Ureter (tissue), 1 donor: ENCODE data around the gene KCNE3. TPM values are rescaled to one million over a fixed set of nuclear protein-coding genes. Genes with fewer than 3 reads are reported as not detected.
A peak's percentile ranks its signal among the peaks of the same experiment; 100 is the strongest.

Experiments used
- DNase-seq: peaks from one replicate; pipeline ENCODE4 v3.0.0-alpha.2; 2020; ENCODE audit warnings: low spot score
- total RNA-seq: library from RNA; stranded (reverse); gene quantifications from one replicate; pipeline ENCODE4 v1.2.4, GENCODE V29; 2023
- donor health status: DM: yes; HTN: yes; CAD: no.

Gene KCNE3
- total RNA-seq, 1 donor from 2014 or later = 5.9 TPM

DNA sequence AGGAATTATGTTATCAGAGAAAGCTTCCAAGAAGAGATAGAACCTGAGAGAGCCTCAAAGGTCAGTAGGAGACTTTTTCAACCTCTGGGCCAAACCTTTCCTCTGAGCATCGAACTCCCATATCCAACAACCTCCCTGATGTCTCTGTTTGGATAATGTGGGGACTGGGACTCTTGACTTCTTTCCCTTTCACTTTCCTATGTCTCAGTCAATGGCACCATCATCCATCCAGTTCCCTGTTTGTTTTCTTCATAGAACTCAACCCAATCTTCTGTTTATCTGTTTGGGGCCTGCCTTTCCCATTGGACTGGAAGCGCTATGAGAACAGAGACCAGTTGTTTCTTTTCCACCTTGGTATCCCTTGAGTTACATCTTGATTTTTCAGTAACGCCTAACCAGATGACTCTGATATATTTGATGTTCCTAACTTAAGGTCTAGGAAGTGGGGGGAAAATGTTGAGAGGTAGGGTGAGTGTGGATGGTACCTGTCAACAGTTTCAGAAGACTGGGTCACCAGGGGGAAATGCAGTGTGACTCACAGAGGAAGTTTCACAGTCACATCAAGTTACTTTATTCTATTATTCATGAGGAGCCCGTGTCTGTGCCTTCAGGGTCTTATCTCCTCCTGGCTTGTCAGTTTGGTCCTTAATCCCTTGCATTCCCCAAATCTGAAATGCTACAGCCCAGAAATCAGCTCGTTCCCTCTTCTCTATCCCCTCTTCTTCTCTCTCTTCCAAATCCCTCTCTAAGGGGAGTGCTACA is 4.5 kb upstream of the KCNE3 start:
- DNase-seq = no peak

DNA sequence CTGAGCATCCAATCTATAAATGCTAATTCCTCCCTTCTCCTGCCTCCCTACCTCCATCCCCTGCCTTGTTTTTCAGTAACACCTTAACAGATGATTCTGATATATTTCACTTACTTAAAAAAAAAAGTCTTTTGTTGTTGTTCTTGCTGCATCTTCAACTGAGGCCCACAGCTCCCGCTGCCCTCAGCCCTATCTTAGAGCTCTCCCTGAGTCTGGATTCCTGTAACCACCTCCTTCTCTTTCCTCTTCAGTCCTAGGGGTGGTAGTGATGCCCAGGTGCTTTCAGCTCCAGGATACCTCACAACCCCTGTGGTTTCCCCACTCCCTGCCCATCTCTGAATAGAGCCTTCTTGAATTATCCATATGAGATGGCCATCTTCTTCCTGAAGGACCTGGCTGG is 3.7 kb upstream of the KCNE3 start:
- DNase-seq = no peak

DNA sequence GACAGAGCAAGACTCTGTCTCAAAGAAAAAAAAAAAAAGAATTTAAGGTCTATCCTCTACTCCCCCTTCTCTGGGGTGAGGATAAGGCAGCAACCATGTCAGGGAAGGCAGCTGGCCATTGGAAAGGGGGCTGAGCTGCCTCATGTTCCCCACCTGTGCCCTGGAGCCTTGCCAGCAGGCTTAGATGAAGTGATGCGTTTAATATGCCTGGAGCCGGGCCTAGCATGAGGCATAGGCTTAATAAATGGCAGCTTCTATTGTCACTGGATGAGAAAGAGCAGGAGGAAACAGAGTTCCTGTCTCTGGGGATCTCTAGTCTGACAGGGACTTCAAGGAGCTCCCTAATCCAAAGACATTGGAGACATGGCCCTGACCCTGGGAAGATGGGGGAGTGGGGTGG is 3.2 kb upstream of the KCNE3 start:
- no peak for DNase-seq

DNA sequence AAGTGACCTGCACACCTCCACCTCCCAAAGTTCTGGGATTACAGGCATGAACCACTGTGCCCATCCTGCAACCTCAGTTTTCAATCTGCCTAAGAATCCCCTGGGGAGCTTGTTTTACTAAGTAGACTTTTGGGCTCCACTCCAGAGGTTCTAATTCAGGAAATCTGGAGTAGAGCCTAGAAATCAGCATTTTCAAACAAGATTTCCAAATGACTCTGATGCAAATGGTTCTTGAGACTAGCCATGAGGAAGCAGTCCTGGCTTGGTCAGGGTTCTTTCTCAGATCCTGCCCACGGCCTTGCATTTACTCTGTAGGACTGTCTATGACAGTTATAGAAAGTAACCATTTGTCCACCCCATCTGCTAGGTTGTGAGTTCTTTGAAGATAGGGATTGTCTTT is 1.6 kb upstream of the KCNE3 start:
- no peak for DNase-seq

DNA sequence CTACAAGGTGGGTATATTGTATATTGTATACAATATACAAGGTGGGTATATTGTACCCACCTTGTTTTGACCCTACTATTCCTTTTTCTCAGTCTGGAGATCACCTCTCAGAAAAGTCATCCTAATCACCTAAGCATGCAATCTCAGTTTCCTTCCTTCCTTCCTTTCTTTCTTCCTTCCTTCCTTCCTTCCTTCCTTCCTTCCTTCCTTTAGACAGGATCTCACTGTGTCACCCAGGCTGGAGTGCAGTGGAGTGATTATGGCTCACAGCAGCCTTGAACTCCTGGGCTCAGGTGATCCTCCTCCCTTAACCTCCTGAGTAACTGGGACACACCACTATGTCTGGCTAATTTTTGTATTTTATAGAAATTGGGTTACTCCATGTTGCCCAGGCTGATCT is 1.2 kb upstream of the KCNE3 start:
- no peak for DNase-seq

DNA sequence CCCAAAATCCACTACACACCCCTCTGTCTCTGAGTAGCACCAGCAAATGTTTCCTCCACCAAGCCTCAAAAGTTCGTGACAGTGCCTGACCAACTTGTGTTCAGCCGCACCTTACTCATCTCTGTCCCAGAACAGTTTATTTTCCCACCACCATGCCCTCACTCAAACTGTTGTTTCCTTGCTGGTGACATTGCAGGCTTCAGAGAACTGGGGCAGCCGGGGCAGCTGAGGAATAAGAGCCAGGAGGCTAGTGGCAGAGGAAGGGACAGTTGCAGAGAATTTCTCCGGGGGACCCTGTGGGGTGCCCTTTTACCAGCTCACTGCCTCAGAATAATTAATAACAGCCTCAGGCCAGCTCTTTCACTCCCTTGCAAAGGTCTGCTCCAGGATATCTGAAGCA is 709 bp upstream of the KCNE3 start:
- DNase-seq = no peak

DNA sequence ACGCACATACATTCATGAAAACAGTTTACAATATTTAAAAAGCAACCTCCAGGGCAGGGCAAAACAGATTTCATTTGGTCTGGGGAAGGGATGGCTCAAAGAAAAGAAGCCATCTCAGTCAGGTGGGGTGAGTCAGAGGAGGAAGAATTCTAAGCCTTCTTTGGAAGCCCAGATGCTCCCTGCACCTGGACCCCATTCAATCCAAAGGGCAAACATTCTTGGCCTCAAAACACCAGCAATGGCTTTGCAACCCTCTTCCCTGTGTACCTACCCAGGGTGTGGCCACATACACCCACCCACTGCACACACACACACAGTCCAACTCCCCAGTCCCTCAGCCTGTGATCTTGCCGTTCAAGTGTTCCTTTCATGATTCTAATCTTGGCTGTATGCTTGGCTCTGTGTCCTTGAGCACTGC is 2.0 kb downstream of the KCNE3 start:
- no peak for DNase-seq

DNA sequence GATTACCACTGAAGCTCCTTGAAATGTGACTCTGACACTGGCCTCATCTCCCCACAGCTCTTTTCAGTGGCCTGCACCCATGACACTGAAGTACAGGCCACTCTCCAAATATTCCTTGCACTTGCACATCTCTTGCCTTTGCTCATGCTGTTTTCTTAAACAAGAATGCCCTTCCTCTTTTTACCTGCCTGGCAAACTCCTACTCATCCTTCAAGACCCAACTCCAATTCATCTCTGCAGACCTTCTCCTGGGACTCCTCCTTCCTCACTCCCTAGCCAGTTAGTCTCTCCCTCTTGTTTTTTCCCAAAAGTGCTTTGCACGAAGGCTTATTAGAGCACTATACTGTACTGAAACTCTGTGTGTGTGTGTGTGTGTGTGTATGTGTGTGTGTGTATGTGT is 2.6 kb downstream of the KCNE3 start:
- no peak for DNase-seq

DNA sequence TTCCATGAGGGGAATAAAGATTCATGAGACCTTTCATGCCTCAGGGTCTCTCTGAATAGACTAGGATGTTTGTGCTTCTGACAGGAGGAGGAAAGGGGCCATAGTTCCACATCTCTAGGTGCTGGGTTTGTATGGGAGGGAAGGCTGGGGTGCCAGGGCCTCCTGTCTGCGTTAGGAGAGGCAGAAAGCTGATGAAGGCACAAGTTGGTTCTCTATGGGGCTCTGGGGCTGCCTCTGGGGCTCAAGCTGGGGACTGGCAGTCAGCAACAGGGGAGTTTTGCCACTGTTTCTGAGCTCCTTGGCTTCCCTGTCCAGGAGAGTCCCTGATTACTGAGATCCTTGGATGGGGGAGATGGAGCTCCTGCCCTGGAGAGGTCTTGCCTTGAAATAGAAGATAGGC is 4.1 kb downstream of the KCNE3 start:
- DNase-seq = no peak

DNA sequence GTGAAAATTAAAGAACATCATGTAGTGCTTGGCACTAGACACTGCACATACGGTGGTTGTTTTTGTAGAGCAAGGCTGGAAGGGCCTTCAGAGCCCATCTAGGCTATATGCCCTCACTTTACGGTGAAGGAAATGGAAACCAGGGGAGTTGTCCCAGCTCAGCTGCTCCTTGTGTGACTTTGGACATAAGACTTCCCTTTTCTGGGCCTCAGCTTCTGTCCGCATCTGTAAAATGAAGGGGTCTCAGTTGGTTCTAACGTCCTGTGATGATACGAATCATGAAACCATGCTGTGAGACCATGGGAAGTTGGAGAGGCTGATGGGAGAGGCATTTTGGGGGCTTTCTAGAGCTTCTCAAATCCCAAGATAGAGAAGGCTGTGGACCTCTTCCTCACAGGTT is 4.7 kb downstream of the KCNE3 start:
- no peak for DNase-seq

DNA sequence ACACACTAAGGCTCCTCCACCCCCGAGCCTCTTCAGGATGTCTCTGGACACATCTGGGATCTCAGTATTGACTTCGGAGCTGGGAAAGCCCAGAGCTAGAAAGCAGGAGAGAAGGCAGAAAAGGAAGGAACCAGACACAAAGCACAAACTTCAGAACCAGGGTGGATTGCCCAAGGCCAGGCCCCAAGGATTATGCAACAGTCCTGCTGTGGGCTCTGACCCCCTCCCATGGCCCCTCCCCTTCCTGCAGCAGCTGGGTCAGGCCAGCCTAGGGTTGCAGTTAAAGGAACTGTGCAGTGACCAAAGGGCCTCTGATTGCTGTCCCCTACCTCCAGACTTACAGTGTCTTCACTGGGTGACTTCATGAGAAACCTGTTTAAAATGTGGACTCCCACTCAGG is 5.3 kb downstream of the KCNE3 start:
- DNase-seq = peak; percentile 80

DNA sequence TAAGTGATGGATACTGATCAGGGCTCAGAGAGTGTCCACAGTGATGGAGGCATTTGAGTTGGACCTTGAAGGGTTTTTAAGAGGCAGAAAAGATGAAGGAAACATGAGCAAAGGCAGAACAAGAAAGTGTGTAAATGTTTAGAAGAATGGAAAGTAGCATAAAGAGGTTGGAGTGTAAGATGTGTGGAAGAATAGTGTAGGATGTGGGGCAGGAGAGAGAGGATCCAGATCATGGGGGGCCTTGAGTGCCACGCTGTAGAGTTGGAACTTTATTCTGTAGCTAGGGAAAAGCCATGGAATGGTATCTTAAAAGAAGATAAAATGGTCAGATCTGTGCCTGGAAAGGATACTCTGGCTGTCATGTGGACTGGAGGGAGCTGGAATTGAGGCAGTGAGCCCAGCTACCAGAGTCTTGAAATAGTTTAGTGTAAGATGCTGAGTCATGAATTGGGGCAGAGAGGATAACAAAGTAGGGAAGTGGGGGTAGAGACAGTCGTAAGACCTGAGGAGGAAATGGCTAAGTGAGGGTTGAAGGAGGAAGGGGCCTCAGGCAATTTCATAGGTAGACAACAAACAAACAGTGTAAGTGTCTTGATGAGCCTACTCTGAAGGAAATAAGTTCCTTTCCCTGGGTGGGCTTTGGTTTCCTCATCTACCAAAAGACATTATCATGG is 6.7 kb downstream of the KCNE3 start:
- DNase-seq = no peak

DNA sequence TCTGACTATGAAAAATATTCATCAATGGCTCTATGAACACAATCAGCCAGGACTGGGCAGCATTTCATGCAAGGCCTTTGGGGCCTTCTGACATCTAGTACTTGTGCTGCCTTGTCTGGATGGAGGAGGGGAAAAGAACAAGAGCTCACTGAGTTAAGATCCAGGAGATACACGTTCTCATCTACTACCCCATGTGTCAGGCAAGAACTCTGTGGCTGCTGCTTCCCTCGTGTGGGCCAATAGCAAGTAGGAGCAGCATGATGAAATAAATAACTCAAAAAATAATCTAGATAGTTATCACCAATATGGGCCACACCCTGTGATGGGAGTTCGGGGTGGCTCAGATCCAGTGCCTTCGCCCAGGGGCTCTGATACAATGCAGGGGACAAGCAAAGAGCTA is 7.3 kb downstream of the KCNE3 start:
- no peak for DNase-seq

DNA sequence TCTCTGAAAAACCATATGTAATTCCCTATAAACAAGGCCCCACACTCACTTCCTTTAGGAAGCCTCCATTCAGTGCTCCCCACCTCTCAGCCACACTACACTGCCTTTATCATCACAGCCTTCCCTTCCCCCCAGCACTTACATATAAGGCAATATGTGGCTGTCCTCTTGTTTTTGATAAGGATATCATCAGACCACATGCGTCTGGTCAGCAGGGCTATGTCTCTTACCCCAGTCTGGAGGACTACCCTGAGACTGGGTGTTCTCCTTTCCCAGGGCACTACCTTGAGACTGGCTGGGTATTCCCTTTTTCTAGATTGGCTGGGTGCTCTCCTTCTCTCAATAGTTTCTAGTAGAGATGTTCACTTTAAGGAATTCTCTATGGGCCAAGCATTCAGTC is 7.8 kb downstream of the KCNE3 start:
- DNase-seq = no peak

DNA sequence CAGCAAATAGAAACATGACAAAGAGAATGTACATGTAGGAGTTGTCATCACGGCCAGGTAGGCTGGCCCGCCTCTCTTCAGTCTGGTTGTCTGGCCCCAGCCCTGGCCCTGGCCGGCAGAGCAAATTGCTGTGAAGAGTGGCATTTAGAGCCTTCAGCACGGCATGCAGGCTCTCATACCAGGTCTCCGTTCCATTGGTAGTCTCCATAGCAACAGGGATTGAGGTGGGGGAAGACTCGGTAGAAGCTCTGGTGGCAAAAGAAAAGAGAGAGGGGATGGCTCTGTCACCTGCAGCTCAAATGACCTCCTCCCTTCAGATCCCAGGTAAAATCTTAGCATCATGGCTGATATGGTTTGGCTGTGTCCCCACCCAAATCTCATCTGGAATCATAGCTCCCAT is 10.0 kb downstream of the KCNE3 start:
- DNase-seq = no peak

DNA sequence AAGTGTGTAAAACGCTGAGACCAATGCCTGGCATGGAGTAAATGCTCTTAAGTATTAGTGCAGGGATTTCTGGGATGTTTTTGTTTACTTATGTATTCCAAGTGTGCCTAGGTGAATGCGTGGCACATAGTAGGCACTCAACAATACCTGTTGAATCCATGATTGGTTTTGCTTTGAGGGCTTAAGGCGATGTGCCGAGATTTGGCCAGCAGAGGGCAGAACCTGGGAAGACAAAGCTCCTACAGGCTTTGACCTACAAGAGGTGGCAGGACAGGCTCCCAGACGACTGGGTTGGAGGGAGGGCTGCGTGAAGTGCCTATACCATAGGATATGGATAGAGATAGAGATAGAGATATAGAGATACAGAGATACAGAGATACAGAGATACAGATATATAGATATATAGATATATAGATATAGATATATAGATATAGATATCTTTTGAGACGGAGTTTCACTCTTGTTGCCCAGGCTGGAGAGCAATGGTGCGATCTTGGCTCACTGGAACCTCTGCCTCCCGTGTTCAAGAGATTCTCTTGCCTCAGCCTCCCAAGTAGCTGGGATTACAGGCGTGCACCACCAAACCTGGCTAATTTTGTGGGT is 13.9 kb downstream of the KCNE3 start:
- peak; percentile 74 for DNase-seq

DNA sequence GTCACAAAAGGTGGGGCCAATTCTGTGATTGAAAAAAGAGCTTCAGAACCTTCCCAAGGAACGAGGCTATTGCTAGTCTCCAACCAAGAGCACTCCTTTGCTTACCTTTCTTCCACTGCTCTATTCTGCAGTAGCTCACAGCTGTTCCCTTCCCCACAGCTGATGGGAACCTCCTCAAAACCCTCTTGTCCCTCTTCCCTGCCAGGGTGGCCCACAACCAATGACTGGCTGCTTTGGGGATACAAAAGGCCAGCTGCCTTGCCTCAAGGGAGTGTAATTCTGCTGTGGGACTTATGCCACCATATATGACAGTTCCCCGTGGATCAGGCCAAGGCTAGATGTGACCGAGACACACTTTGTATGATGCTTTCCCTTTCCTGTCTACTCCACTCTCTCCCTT is 15.0 kb downstream of the KCNE3 start:
- DNase-seq = no peak

DNA sequence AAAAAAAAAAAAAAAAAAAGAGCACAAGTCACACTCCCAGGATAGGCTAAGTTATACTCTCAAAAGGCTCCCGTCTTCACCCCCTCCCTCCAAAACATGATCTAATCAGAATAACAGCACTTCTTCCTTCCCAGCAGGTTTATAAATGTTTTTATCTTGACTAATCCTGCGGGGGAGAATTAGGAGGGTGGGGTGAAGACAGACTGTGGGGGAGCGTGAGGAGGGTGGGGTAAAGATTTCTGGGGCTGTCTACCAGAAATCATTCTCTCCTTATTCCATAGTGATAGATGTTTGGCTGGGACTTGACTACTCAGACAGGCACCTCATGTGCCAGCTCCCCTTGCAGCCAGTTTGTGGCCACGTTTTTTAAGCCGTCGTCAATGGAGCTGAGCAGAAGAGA is 17.0 kb downstream of the KCNE3 start:
- no peak for DNase-seq

DNA sequence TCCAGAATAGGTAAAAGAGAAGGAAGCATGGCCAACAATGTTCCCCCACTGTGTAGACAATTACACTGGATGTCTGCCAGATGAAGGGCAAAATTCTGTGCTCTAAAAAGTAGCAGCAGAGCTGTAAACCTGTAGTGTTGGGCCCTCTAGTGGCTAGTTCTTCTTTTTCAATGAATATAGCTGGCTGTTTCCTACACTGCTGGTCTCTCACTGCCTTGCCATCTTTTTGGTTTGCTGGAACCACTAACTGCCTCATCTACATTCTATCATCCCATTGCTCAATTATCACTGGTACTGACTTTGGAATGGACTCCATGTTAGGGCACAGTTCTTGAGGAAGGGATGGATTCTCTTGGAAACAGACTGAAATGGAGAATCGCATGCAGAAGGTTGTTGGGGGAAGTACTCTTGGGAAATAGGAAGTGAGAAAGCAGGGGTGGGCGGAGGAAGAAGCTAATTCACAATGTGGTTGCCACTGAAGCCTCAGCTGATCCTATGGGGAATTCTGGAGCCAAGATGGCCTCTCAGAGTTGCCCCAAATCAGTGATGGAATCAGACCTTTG is 17.9 kb downstream of the KCNE3 start:
- peak; percentile 57 for DNase-seq

DNA sequence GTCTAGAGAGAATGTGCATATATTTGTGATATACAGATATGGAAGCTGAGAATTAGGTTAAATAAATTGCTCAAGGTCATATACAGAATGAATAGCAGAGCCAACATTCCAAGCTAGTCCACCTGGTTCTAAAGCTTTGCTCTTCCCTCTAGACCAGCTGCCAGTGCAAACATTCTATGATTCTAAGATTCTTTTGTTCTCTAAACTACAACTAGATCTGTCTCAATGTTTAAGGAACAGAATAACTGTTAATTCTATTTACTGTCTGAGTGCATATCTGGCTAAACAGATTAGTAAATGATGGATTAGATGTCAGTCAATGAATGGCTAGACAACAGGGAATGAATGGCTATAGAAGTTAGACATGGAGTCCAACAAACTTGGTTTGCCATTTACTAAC is 19.6 kb downstream of the KCNE3 start:
- DNase-seq = no peak

DNA sequence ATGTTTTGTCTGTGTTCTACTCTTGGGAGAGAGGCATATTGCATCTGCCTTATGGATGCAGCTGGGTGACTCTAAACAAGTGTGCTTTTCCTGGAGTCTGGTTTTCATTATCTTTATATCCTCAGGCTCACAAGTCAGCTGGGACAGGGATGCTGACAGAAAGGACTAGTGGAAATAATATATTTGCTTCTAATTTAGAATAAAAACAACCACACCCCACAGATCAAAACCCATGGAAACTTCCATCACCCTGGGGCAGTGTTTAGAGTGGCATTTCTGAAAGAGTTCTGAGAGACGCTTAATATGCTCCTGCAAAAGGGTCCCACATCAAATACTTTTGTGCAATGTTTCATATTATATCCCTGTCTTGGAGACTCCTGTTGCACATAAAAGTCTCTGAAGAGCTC is 20.8 kb downstream of the KCNE3 start:
- no peak for DNase-seq

DNA sequence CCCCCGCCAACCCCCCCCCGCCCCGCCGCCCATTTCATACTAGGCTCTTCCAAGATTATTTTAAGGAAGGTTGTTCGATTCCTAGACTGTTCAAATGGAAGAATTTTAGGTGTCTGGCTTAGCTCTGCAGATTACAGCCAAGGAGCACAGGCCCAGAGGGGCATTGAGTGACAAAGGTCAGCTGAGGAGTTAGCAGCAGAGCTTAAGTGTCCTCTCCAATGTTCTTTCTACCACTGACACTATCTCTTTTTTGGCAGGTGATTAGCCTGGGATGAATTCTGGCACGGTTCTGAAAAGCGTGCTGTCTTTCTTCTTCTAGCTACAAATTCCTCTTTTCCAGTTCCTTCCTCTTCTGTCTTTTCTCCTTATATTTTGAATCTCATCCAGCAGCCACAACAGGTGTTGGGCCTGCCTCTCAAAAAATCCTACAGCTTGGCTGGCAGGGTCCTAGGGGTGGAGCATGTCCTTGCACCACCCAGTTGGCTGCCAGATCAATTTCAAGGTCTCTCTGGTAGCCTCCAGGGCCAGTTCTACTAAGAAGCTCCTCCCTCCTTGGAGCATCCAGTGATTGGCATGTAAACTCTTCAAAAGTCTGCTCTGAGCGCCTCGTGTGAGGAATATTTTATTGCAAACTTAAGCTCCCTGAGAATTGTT is 23.0 kb downstream of the KCNE3 start:
- DNase-seq = no peak
